ENCODE results near the gene FARP2. TPM values are rescaled to one million over a fixed set of nuclear protein-coding genes. Genes with fewer than 3 reads are reported as not detected.
A peak's percentile ranks its signal among the peaks of the same experiment; 100 is the strongest.

FARP2 gene
- total RNA-seq, 6 donors from 2014 or later: 33.4 to 96.4 (median 42.2) TPM

DNA sequence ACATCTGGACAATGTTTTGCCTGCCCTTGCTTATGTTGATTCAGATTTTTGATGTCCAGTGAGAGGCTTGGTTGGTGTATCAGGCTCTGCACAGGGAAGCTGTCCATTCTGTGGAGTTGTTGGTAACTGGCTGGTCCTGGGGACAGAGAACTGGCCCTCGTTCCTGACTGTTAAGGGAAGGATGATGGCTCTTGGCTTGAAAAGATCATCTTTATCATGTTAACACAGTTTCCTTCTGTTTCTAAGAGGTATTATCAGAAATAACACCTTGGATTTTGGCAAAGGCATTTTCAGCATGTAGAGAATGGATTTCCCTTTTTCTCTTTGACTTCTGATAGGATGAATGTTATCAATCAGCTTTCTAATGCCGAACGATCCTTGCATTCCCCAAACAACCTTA is 133.0 kb downstream of the FARP2 start:
- H3K4me3 ChIP-seq: no peak overlapping the region
- DNase-seq (no peak), ATAC-seq (ENCODE audit: low FRiP score in 2 of 2) (no peak)
- no peaks in the 10 kb centered on the region for H3K27me3 ChIP-seq
- no peaks in the 10 kb centered on the region for H3K9me3 ChIP-seq
- TF ChIP-seq EP300 (IDR thresholded peaks at IDR 0.05) (no peak), POLR2A (IDR thresholded peaks at IDR 0.05) (no peak), POLR2AphosphoS5 (IDR thresholded peaks at IDR 0.05) (no peak)
- TF ChIP-seq, protein P1, sequence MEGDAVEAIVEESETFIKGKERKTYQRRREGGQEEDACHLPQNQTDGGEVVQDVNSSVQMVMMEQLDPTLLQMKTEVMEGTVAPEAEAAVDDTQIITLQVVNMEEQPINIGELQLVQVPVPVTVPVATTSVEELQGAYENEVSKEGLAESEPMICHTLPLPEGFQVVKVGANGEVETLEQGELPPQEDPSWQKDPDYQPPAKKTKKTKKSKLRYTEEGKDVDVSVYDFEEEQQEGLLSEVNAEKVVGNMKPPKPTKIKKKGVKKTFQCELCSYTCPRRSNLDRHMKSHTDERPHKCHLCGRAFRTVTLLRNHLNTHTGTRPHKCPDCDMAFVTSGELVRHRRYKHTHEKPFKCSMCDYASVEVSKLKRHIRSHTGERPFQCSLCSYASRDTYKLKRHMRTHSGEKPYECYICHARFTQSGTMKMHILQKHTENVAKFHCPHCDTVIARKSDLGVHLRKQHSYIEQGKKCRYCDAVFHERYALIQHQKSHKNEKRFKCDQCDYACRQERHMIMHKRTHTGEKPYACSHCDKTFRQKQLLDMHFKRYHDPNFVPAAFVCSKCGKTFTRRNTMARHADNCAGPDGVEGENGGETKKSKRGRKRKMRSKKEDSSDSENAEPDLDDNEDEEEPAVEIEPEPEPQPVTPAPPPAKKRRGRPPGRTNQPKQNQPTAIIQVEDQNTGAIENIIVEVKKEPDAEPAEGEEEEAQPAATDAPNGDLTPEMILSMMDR (IDR thresholded peaks at IDR 0.05): no peak
- 81 to 90% methylated on average over 3 of the region's 3 CpGs for WGBS, 2 donors
- H3K4me1 ChIP-seq: no peaks in the 10 kb centered on the region
- no peak overlapping the region for H3K27ac ChIP-seq
- H3K36me3 ChIP-seq: peaks cover 0 to 29% (median 11%) of the 10 kb centered on the region in 4 donors

DNA sequence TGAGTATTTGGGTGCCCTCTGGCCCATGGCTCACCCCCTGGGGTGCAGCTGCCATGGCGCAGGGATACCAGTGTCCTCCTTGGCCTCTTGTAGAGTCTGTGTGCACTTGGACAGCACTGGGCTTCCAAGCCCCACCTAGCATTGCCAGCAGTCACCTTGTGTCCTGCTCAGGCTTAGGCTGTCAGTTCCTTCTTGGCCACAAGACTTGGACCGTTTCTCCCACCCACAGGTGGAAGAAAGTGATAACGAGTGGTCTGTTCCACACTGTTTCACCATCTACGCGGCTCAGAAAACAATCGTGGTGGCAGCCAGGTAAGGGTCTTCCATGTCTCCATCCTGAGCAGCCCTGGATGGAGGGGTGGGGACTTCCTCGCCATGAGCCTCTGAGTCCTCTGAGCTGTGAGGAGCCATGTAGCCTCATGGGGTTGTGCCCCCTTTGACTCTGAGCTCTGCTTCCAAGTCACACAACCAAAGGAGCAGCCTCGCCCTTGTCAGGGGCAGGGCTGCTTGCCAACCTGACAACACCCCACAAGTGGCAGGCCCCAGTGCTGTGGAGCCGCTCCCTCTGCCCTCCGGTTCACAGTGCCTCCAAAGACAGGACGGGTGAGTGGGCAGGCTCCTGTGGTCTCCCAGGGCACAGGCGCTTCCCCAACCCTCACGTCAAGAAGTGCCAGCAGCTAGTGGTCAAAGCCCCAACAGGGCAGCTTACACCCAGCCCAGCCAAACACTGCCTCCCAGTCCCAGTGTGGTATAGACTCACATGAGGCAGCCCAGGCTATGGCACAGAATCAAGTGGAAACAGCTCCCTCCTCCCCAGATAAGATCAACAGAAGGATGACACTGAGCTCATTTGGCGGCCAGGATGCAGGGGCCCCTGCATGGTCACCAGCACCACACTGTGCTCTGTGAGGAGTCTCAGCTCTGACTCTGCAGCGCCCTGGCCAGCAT is 133.9 kb downstream of the FARP2 start:
- no peaks in the 10 kb centered on the region for H3K9me3 ChIP-seq
- no peak overlapping the region for H3K27ac ChIP-seq
- ATAC-seq (ENCODE audit: low FRiP score in 2 of 2) (no peak), DNase-seq (peak in 1 of 2 donors; percentile 52)
- peaks cover 9 to 34% (median 19%) of the 10 kb centered on the region in 4 donors for H3K36me3 ChIP-seq
- H3K4me3 ChIP-seq: no peak overlapping the region
- H3K4me1 ChIP-seq: no peaks in the 10 kb centered on the region
- WGBS, 2 donors: 74 to 88% methylated on average over 10 to 15 of the region's 15 CpGs
- TF ChIP-seq POLR2A (IDR thresholded peaks at IDR 0.05) (no peak), EP300 (IDR thresholded peaks at IDR 0.05) (no peak), POLR2AphosphoS5 (IDR thresholded peaks at IDR 0.05) (no peak)
- TF ChIP-seq, protein P1 (IDR thresholded peaks at IDR 0.05): no peak
- no peaks in the 10 kb centered on the region for H3K27me3 ChIP-seq

DNA sequence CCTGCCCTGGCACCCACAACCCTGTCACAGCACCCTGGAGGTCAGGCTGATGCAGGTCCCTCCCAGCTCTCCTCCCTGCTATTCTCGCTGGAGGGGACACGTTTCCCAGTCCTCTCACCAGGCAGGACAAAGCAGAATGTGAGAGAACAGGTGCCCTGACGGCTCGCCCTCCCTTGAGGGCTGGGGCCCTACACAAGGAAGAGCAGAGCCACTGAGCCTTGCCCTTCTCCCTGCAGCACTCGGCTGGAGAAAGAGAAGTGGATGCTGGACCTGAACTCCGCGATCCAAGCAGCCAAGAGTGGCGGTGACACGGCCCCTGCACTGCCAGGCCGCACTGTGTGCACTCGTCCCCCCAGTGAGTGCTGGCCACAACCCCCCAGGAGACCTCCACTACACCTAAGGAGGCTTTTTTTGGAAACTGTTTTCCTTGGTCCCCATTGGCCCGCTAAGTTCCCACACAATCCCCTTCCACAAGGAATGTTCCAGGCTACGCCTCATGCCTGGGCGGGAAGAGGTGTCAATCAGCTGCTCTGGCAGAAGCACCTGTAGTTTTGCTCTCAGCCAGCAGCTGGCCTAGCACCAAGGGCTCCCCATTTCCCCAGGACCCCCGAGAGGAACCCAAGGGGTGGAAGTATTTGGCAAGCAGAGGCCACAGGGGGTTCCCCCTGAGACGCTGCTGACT is 134.9 kb downstream of the FARP2 start:
- no peaks in the 10 kb centered on the region for H3K9me3 ChIP-seq
- no peak overlapping the region for H3K27ac ChIP-seq
- DNase-seq (peak in 1 of 2 donors; percentile 52), ATAC-seq (ENCODE audit: low FRiP score in 2 of 2) (no peak)
- H3K4me3 ChIP-seq: no peak overlapping the region
- TF ChIP-seq POLR2A (IDR thresholded peaks at IDR 0.05): no peak
- no peak for TF ChIP-seq EP300 (IDR thresholded peaks at IDR 0.05)
- TF ChIP-seq POLR2AphosphoS5 (IDR thresholded peaks at IDR 0.05): no peak
- 79 to 92% methylated on average over 12 to 16 of the region's 16 CpGs for WGBS, 2 donors
- H3K4me1 ChIP-seq: no peaks in the 10 kb centered on the region
- H3K36me3 ChIP-seq: peaks cover 10 to 43% (median 29%) of the 10 kb centered on the region in 4 donors
- no peaks in the 10 kb centered on the region for H3K27me3 ChIP-seq

DNA sequence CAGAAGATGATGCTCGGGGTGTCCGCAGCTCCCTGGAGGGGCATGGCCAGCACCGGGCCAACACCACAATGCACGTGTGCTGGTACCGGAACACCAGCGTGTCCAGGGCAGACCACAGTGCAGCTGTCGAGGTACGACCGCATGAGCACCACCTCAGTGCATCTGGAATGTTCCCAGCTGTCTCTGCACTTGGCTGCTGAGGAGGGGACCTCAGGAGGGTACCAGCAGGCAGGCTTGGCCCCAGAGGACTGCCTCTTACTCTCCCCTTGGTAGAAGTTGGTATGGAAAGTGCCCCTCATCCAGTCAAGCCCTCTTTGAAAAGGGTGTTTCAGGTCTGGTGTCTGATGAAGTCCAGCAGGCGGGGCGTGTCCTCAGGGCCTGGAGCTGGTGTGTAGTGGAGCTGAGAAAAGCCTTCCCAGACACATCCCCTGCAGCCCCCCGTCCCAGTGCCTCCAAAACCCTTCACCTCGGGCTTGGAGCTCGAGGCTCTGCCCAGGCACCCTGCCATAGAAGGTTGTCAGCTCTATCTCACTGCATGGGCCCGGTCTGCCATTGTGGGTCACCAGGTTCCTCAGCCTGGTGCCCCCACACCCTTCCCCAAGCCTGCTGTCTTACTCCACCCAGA is 135.6 kb downstream of the FARP2 start:
- no peak for DNase-seq
- 84 to 87% methylated on average over 5 to 15 of the region's 15 CpGs for WGBS, 2 donors
- H3K36me3 ChIP-seq: peaks cover 10 to 49% (median 35%) of the 10 kb centered on the region in 4 donors

More for the DNA sequence above, 135.6 kb downstream of the FARP2 start:
- Histone ChIP-seq H3K4me1 (no peaks in the 10 kb centered on the region), H3K27ac (no peak overlapping the region), H3K27me3 (no peaks in the 10 kb centered on the region), H3K4me3 (no peak overlapping the region), H3K9me3 (no peaks in the 10 kb centered on the region)
- ATAC-seq (ENCODE audit: low FRiP score in 2 of 2): no peak
- TF ChIP-seq POLR2AphosphoS5 (IDR thresholded peaks at IDR 0.05) (no peak), POLR2A (IDR thresholded peaks at IDR 0.05) (no peak), EP300 (IDR thresholded peaks at IDR 0.05) (no peak)
- TF ChIP-seq, protein P1 (IDR thresholded peaks at IDR 0.05): no peak
